ENCODE data around the gene ABRAXAS1.

ABRAXAS1 gene

DNA sequence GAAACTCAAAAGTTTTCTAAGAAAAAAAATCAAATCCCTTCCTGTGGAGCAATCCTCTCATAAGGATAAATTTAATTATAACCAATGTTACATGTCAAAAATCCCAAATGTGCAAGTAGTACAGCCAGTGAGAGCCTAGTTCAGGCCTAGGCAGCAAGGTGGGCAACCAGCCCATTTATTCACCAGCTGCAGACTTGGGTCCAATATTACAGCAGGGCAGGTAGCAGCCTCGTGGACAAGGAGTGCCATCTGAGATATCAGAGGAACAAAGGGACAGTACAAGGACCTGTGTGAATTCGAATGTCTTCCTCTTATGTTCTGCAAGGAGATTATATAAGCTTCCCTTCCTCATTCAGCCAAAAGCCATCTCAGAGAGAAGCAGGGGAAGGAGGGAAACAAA lies 35.9 kb downstream of the ABRAXAS1 start:
- no peak for DNase-seq

- peak; percentile 15 for DNase-seq
Observed at GRCh38 chr4:83440899-83441298, 44.0 kb downstream of the ABRAXAS1 start.

- no peak for DNase-seq
Observed at GRCh38 chr4:83440148-83440814, 44.6 kb downstream of the ABRAXAS1 start.

GRCh38 chr4:83438719-83439118 lies 46.2 kb downstream of the ABRAXAS1 start:
- no peak for DNase-seq

DNA sequence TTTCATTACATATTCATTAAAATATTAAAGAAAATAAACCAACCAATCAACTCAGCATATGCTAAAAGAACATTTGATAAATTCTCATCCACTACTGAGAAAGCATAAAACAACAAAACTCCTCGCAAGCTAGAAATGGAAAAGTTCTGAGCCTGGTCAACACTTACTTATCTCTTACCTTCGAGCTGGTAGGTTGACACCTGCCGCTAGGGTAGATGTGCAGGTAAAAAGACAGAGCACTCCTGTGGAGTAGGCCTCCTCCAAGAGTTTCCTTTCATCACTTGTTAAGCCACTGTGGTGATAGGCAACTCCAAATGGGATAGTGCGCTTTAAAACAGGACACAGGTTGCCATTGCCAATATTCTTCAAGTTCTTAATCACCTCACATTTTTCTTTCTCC lies 48.2 kb downstream of the ABRAXAS1 start:
- DNase-seq, result no peak

DNA sequence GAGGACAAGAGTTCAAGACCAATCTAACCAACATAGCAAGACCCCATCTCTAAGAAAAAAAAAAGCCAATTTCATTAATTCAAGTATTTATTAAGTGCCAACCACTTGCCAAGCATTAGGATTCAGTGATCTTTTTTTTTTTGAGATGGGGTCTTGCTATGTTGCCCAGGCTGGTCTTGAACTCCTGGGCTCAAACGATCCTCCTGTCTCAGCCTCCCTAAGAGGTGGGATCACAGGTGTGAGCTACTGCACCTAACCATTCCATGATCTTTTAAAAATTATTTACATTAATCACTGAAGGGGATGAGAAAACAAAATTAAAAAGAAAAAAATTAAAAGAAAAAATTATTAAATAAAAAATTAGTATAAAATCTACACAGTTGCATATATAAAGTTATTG lies 53.7 kb downstream of the ABRAXAS1 start:
- DNase-seq, result no peak

DNA sequence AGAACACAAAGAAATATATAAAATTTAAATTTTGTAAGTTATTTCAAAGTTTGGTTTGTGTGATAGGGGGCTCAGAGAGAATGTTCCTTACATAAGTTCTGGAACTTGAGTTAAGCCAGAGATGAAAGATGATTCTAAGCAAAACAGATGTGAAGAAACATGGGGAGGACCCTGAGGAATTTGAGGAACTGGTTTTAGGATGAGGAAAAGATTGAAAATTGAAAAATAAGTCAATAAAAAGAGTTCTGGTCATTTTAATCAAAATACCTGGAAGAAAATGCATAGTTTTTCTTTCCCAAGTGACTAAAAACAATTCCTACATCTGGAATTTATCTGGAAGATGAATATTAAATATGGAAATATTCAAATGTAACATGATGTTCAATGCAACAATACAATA lies 66.7 kb downstream of the ABRAXAS1 start:
- no peak for DNase-seq

GRCh38 chr4:83417566-83417965 lies 67.3 kb downstream of the ABRAXAS1 start:
- DNase-seq, result no peak

GRCh38 chr4:83413676-83414075 lies 71.2 kb downstream of the ABRAXAS1 start:
- peak; percentile 3 for DNase-seq
